Activated T-helper 1 cell treated with anti-CD3 and anti-CD28 coated beads, Interleukin-2, amount 50 U/mL, for 16 hours (primary cell): ENCODE measurements around the gene PP2D1.
"Not testable (repeated sequence)": the region's sequence is repeated elsewhere in the genome, so short reads cannot be mapped to it uniquely, and the experiment has no call there.

Experiments used
- DNase-seq, 2 donors: peaks; one replicate each; pipeline ENCODE4 v3.0.0-alpha.2; 2020; ENCODE audit warnings: low read depth in 1 of 2, low spot score in 1 of 2

The PP2D1 gene, protein sequence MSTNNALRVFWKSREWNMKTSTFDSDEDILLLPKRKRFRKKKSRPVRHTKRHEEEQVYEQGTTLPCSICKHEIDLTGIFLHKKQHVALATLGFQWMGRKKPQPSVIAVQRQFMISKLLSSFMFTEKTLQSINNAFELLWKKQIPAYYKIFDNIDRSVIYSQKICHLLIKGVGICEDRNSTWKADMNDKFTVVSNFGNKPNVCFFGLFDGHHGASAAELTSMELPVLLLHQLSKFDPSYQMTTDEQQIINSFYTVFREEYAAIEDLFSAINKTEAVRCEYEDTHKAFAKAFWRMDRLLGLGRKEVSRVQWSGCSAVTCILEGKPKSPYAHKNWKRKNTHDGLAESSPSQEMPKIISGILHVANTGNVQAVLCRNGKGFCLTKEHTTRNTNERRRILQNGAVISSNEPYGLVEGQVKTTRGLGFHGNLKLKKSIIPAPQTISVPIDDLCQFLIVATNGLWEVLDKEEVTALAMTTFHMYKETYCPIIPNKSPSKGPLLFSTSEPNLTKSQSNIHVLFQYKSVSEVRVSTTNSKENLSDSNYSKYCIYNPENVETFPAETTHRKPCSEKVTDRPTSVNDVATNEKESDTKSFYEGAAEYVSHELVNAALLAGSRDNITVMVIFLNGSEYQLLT

GRCh38 chr3:20012164-20012563 lies at the start of gene PP2D1:
PP2D1 (minus strand) TSS chr3:20012264; CDS start chr3:20012072, 192 bp downstream.
- DNase-seq: no peak

- DNase-seq: no peak
These were observed 49.1 kb upstream of the PP2D1 start for GRCh38 chr3:20060974-20061685.

DNA sequence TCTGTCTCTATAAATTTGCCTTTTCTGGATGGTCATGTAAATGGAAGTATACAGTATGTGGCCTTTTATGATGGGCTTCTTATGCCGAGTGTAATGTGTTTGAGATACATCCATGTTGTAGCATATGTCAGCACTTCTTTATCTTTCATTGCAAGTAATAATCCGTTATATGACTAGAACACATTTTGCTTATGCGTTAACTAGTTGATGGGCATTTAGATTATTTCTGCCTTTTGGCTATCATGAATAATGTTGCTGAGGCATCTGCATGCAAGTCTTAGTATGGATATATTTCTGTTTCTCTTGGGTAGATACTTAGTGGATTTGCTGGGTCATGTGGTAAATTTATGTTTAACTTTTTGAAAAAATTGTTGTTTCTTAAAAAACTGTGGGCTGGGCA lies 47.9 kb upstream of the PP2D1 start:
- DNase-seq: no peak

DNA sequence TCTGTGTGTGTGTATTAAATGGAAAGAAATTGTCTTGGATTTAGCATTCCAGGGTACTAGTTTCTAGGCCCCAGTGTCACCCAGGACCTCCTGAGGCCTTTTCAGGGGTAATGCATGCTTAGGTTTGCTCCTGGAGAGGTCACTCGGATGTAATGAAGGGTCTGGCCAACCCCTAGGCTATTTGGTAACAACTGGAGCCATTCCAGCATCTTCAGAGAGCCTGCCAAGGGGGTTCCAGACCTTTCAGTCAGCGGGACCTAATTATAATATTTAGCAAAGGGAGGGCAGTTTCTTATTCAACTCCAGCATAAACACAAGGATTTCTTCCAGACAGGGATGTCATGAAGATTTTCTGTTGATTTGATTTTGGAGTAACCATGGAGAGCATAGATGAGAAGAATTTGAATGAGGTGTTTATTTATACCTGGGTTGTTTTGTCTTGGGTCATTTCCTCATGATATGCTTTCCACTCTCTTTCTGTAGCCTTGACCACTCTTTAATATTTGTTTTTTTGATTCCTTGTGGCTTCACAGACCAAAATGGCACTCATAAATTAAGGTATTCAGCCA lies 45.6 kb upstream of the PP2D1 start:
- DNase-seq: no peak

DNA sequence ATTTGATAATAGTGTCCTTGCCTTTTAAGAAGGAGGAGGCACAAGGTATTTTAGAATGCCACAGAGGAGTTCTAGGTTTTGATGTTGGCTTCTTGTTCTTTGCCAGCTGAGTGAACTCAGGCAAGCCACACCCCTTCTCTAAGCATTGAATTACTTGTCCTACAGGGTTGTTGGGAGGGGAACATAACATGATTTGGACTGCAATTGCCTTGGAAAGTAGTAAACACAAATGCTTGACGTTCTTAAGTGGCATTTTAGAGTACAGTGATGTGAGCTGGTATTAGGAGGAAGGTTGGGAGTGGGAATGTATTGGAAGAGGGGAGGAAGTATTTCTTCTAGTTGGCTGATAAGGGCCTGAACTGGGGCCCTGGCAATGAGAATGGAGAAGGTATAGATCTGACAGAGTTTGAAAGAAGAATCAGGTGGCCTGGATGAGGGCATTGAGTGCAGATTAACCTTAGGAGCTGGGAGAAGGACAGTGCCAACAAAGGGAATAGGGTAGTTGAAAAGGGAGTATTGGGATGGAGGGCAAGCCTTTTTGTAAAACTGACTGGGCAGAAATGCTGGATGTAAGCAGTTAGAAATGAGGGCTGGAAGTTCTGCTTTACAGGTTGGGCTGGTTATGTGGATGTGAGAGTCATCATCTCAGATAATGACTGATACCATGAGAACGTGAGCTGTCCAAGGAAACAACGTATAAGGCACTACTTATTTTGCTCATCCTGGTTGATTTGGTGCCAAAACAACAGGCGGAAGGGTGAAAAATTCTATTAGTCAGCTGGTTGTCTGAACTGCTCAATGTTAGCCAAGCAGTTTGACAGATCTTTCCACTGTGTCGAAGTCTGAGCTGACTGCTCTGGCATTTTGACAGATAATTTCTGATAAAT lies 44.9 kb upstream of the PP2D1 start:
- no peak for DNase-seq

GRCh38 chr3:20055842-20056241 lies 43.8 kb upstream of the PP2D1 start:
- DNase-seq: no peak

DNA sequence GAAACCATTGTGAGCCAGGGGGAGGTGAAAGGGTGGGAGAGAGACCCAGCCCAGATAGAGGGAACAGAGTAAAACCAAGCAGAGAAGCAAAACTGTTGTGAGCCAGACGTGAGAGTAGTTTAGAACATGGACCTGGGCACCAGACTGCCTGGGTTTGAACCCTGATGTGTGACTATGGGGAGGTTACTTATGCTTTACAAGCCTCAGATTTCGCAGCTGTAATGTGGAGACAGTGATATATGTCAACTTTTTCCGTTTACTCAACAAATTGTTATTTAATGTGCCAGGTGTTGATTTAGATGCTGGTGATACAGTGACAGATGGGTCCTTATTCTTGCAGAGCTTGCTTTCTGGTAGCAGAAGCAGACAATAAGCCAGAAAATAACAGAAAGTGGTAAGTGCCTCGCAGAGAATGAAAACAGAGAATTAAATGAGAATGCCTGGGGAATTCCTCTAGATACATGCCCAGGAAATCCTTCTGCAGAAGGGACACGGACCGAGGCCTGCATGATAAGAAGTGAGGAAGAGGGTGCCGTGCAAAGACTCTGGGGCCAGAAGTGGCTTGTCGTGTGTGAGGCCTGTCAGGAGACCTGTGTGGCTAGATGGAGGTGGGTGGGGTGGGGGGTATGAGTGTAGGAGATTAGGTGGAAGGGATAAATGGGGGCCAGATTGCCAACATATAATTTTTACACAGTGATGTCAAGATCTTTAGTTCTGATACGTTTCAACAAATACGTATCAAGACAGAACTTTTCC lies 43.1 kb upstream of the PP2D1 start:
- no peak for DNase-seq

DNA sequence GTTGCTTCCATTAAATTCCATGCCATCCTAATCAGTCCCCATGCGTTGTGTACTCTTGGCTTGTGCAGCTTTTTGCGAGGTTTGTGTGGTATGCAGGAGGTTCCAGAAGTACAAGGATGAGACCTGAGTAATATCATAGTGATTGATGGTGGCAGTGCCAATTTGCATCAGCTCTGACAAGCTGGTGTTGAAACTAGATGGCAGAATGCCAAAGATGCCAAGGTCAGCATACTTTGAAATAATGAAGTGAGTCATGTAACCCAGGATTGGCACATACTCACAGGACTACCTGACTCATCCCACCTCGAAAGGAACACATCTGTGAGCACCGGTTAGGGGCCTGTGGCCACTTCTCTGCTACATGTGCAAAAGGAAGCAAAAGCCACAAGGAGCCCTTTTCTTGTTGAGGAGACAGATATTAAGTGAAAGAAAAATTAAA lies 42.5 kb upstream of the PP2D1 start:
- peak; percentile 20 to 55 for DNase-seq

- DNase-seq: no peak
These were observed 40.8 kb upstream of the PP2D1 start for GRCh38 chr3:20052851-20053250.

DNA sequence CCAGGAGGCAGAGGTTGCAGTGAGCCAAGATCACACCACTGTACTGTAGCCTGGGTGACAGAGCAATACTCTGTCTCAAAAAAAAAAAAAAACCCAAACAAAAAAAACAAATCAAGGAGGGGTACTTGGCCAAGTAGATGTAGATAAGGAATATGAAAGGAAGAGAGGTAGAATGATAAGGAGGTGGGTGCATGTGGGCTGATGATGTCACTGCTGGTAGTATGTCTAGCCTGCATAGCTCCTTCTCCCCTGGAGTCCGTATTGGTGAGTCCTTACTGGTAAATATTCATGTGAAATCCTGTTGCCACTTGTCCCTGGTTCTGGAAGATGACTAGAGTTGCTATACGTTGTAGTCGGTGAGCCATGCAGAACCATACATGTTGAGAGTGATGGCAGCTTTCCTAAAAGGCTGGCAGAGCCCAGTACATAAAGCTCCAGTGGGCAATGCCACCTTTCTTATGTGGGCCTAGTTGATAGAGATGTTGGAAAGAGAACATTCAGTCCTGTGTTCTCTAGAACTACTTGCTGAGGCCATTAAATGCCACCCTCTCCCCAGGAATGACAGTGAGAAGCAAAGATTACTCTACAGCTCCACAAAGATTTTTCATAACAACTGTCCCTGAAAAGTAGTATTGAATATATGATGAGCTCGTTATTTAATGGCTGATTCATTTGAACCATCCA lies 39.2 kb upstream of the PP2D1 start:
- DNase-seq: no peak

- no peak for DNase-seq
These were observed 36.2 kb upstream of the PP2D1 start for GRCh38 chr3:20047976-20048883.

- DNase-seq: no peak
These were observed 35.3 kb upstream of the PP2D1 start for GRCh38 chr3:20047341-20047779.

GRCh38 chr3:20046556-20046955 lies 34.5 kb upstream of the PP2D1 start:
- DNase-seq: no peak

- not testable (repeated sequence) for DNase-seq
These were observed 33.1 kb upstream of the PP2D1 start for GRCh38 chr3:20045141-20045540.

GRCh38 chr3:20043825-20044224 lies 31.8 kb upstream of the PP2D1 start:
- DNase-seq: no peak

- peak; percentile 18 to 19 for DNase-seq
These were observed 31.3 kb upstream of the PP2D1 start for GRCh38 chr3:20043396-20043795.

DNA sequence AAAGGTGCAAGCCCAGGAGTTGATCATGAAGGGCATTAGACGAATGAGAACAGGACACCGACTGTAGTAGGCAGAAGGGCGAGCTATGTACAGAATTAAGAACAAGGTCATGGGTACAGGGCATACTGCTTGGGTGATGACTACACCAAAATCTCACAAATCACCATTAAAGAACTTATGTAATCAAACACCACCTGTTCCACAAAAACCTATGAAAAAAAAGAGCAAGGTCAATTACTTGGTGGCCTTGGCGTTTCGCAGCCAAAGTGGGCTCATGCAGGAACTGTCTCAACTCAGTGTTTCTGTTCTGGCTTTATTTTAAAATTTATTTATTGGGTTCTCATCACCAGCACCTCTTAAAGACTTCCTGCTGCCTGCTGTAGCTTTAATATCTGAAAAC lies 30.3 kb upstream of the PP2D1 start:
- DNase-seq: no peak

DNA sequence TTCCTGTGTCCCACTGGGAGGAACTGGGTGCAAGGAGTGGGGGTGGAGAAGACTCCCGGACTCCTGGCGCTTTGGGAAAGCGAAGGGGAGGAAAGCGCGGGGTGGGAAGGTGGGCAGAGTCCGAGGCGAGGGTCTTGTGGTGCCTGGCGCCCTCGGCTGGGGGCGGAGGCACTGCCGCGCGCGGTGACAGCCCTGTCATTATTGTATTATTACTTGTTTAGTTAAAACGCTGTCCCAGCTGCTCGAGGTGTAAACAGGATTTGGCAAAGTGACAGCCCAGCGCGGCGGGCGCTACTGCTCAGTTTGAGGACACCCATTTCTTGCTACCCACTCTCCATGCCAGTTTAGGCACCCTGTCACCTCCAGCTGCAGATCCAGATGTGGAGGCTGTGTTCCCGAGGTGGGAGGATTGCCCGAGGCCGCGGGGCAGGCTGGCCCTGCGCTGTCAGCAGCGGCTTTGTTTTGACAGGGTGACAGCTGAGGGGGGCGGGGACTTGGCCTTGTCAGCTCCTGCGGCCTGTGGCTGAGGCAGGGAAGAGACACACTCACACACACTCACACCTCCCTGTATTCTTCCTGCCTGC lies 29.2 kb upstream of the PP2D1 start:
- DNase-seq: peak; percentile 46 to 51
